PC-9 (cell line): Measurements from ENCODE around the gene FAM171A1. TPM values are rescaled to one million over a fixed set of nuclear protein-coding genes. Genes with fewer than 3 reads are reported as not detected.

Source experiments
- BruUV-seq: library from RNA; stranded (reverse); fragments of 400-500 nt; replicated peaks from 2 replicates; lab custom pipeline; 2021; lab: Mats Ljungman, UMichigan
- CTCF ChIA-PET: fragments of 300-600 bp; sonication (Branson Sonifier 250); formaldehyde crosslinking; loops from one replicate; lab custom pipeline; 2022; ENCODE audit warnings: antibody characterized with exemption; lab: Charles Lee
- POLR2A ChIA-PET: fragments of 300-600 bp; sonication (Branson Sonifier 250); formaldehyde crosslinking; loops from one replicate; lab custom pipeline; 2022; ENCODE audit warnings: antibody characterized with exemption; ENCODE audit not compliant: unreplicated experiment; lab: Charles Lee
- DNase-seq, 2 experiments: peaks; one replicate each; pipeline versions ENCODE4 v3.0.0 to v3.0.0-alpha.2; 2015 to 2022; ENCODE audit warnings: mixed read lengths in 1 of 2
- H2AFZ ChIP-seq: fragments of 200-600 bp; sonication (generic); 2 replicates; pipeline ENCODE4 v1.8.1; 2017; ENCODE audit warnings: antibody characterized with exemption
- H3F3A ChIP-seq: fragments of 200-600 bp; sonication (generic); 2 replicates; pipeline ENCODE4 v1.8.1; 2017; ENCODE audit warnings: antibody characterized with exemption, mild to moderate bottlenecking, low read depth; ENCODE audit not compliant: insufficient read depth
- H3K27ac ChIP-seq: fragments of 200-600 bp; sonication (generic); 2 replicates; pipeline ENCODE4 v1.6.1; 2016; ENCODE audit warnings: mixed run types
- H3K27me3 ChIP-seq: fragments of 200-600 bp; sonication (generic); 2 replicates; pipeline ENCODE4 v1.6.1; 2016; ENCODE audit warnings: low read depth, mixed run types; ENCODE audit not compliant: insufficient read depth
- H3K36me3 ChIP-seq: fragments of 200-600 bp; sonication (generic); 2 replicates; pipeline ENCODE4 v1.6.1; 2016; ENCODE audit warnings: low read depth, mixed run types
- H3K4me1 ChIP-seq: fragments of 200-600 bp; sonication (generic); replicated peaks from 2 replicates; pipeline ENCODE4 v1.6.1; 2016; ENCODE audit warnings: mixed run types; ENCODE audit not compliant: insufficient read depth
- H3K4me2 ChIP-seq: fragments of 200-600 bp; sonication (generic); 2 replicates; pipeline ENCODE4 v1.6.1; 2017; ENCODE audit warnings: mixed run types
- H3K4me3 ChIP-seq: fragments of 200-600 bp; sonication (generic); 2 replicates; pipeline ENCODE4 v1.6.1; 2016; ENCODE audit warnings: mixed run types
- H3K79me2 ChIP-seq: fragments of 200-600 bp; sonication (generic); 2 replicates; pipeline ENCODE4 v1.6.1; 2017; ENCODE audit warnings: low read depth, mixed run types
- H3K9me2 ChIP-seq: fragments of 200-600 bp; sonication (generic); 2 replicates; pipeline ENCODE4 v1.8.1; 2017; ENCODE audit warnings: mild to moderate bottlenecking; ENCODE audit not compliant: insufficient read depth
- H3K9me3 ChIP-seq: fragments of 200-600 bp; sonication (generic); 2 replicates; pipeline ENCODE4 v1.8.1; 2016; ENCODE audit warnings: low read depth; ENCODE audit not compliant: insufficient read depth
- H4K20me1 ChIP-seq: fragments of 200-600 bp; sonication (generic); 2 replicates; pipeline ENCODE4 v1.8.1; 2017; ENCODE audit not compliant: insufficient read depth
- EZH2 ChIP-seq: fragments of 200-600 bp; sonication (generic); IDR thresholded peaks from 2 replicates; pipeline ENCODE4 v1.8.0; 2017; ENCODE audit warnings: antibody characterized with exemption, low read depth
- intact Hi-C: fragments of 100-400 bp; cut with micrococcal nuclease; formaldehyde crosslinking; loops from one replicate; pipeline ENCODE4 v1.10.0; 2022; ENCODE audit not compliant: unreplicated experiment
- total RNA-seq: library from RNA; stranded (reverse); gene quantifications from 2 replicates; pipeline ENCODE4 v1.2.3, GENCODE V29; 2021
- TF ChIP-seq, protein P1 (sequence below): fragments of 200-600 bp; sonication (generic); conservative IDR thresholded peaks from 2 replicates; pipeline ENCODE4 v1.6.1; 2017; ENCODE audit warnings: mixed run types, antibody characterized with exemption, mild to moderate bottlenecking, moderate library complexity

Gene FAM171A1
- total RNA-seq, 1 experiment from 2014 or later, result 3.0 TPM

- Histone ChIP-seq H3K27me3 (peaks cover 73% of the 10 kb centered on the region), H3K36me3 (no peaks in the 10 kb centered on the region), H4K20me1 (no peaks in the 10 kb centered on the region), H3F3A (no peaks in the 10 kb centered on the region), H3K27ac (no peak overlapping the region), H3K4me3 (no peak overlapping the region), H2AFZ (no peak overlapping the region), H3K9me2 (no peaks in the 10 kb centered on the region), H3K4me1 (no peaks in the 10 kb centered on the region), H3K9me3 (no peaks in the 10 kb centered on the region), H3K4me2 (no peak overlapping the region), H3K79me2 (no peaks in the 10 kb centered on the region)
- ChIA-PET CTCF (no interaction called here), POLR2A (no interaction called here)
- no TSS peak for BruUV-seq
- DNase-seq, result no peak
- TF ChIP-seq EZH2, result no peak
- TF ChIP-seq, protein P1, sequence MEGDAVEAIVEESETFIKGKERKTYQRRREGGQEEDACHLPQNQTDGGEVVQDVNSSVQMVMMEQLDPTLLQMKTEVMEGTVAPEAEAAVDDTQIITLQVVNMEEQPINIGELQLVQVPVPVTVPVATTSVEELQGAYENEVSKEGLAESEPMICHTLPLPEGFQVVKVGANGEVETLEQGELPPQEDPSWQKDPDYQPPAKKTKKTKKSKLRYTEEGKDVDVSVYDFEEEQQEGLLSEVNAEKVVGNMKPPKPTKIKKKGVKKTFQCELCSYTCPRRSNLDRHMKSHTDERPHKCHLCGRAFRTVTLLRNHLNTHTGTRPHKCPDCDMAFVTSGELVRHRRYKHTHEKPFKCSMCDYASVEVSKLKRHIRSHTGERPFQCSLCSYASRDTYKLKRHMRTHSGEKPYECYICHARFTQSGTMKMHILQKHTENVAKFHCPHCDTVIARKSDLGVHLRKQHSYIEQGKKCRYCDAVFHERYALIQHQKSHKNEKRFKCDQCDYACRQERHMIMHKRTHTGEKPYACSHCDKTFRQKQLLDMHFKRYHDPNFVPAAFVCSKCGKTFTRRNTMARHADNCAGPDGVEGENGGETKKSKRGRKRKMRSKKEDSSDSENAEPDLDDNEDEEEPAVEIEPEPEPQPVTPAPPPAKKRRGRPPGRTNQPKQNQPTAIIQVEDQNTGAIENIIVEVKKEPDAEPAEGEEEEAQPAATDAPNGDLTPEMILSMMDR, result no peak
- intact Hi-C loops, result no loop called here
Measured at GRCh38 chr10:15351099-15351820, 19.8 kb downstream of the FAM171A1 start.

GRCh38 chr10:15349112-15349511, 22.0 kb downstream of the FAM171A1 start:
- no peaks in the 10 kb centered on the region for H3K9me3 ChIP-seq
- H3K27ac ChIP-seq, result no peak overlapping the region
- H3K27me3 ChIP-seq, result peaks cover 83% of the 10 kb centered on the region
- H3K79me2 ChIP-seq, result no peaks in the 10 kb centered on the region
- H3K36me3 ChIP-seq, result no peaks in the 10 kb centered on the region
- no peak overlapping the region for H3K4me3 ChIP-seq
- CTCF ChIA-PET, result no interaction called here
- BruUV-seq, result no TSS peak
- H2AFZ ChIP-seq, result no peak overlapping the region
- H3K4me2 ChIP-seq, result no peak overlapping the region
- DNase-seq, result no peak
- intact Hi-C loops, result no loop called here
- no peaks in the 10 kb centered on the region for H3K9me2 ChIP-seq
- TF ChIP-seq EZH2, result no peak
- TF ChIP-seq, protein P1, result no peak
- H4K20me1 ChIP-seq, result no peaks in the 10 kb centered on the region
- H3K4me1 ChIP-seq, result no peaks in the 10 kb centered on the region
- no peaks in the 10 kb centered on the region for H3F3A ChIP-seq
- POLR2A ChIA-PET, result no interaction called here

DNA sequence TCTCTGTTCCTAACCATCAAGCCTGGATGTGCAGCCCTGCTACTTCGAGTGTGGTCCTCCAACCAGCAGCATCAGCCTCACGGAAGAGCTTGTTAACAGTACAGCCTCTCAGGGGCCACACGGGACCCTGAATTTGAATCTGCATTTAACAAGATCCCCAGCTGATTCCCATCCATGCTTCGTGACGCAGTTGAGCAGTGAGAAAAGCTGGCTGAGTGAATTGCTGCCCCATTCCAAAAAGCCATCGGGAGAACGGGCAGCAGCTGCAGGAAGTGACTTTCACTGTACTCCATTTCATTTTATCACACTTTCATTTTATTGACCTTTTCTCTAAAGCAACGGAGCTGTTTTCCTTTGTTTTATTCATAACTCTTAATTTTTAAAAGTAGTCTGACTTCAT, 22.5 kb downstream of the FAM171A1 start:
- CTCF ChIA-PET, result no interaction called here
- H3K4me3 ChIP-seq, result no peak overlapping the region
- intact Hi-C loops, result no loop called here
- no peaks in the 10 kb centered on the region for H3K79me2 ChIP-seq
- H3K27ac ChIP-seq, result no peak overlapping the region
- H3K9me2 ChIP-seq, result no peaks in the 10 kb centered on the region
- no TSS peak for BruUV-seq
- H3K4me2 ChIP-seq, result no peak overlapping the region
- no peaks in the 10 kb centered on the region for H3K9me3 ChIP-seq
- H3K36me3 ChIP-seq, result no peaks in the 10 kb centered on the region
- no peak for TF ChIP-seq EZH2
- TF ChIP-seq, protein P1, result no peak
- POLR2A ChIA-PET, result no interaction called here
- no peak overlapping the region for H2AFZ ChIP-seq
- no peak for DNase-seq
- no peaks in the 10 kb centered on the region for H4K20me1 ChIP-seq
- no peaks in the 10 kb centered on the region for H3K4me1 ChIP-seq
- H3K27me3 ChIP-seq, result peaks cover 83% of the 10 kb centered on the region
- no peaks in the 10 kb centered on the region for H3F3A ChIP-seq
